H1 (cell line): ENCODE measurements around the gene IL1RL1. TPM values are rescaled to one million over a fixed set of nuclear protein-coding genes. Genes with fewer than 3 reads are reported as not detected.

ENCODE experiments used
- polyA plus RNA-seq, 7 experiments: library from polyadenylated mRNA; depleted of rRNA in 3 of 7; stranded (reverse) in 5 of 7; unstranded in 2 of 7; fragments of >200 nt in 5 of 7; fragments of 200-250 nt in 2 of 7; gene quantifications; 1 replicate in 5 of 7; 2 replicates in 1 of 7; 4 replicates in 1 of 7; pipeline versions ENCODE4 v1.2.1 to v1.2.3, GENCODE V29; 2011 to 2013; ENCODE audit warnings: missing spikeins in 2 of 7, mixed read lengths in 2 of 7
- total RNA-seq: library from RNA; stranded (reverse); fragmentation: NEBNext Ultra II Directional; extraction: Animal tissue kit (Norgen Biotek cat#: 25700); gene quantifications from 2 replicates; pipeline ENCODE4 v1.2.1, GENCODE V29; 2021
- TF ChIP-seq, protein P1 (sequence below): fragments of 300-600 bp; sonication (generic); IDR thresholded peaks from 2 replicates; pipeline ENCODE4 v1.7.1; 2012; ENCODE audit warnings: low read length, moderate library complexity, mild to moderate bottlenecking, inconsistent platforms; ENCODE audit not compliant: insufficient replicate concordance

Gene IL1RL1
- total and polyA plus RNA-seq, 2 of the 8 experiments (the other 6 are each of a cell fraction or from before 2014, with no cell fraction given), result not detected

DNA sequence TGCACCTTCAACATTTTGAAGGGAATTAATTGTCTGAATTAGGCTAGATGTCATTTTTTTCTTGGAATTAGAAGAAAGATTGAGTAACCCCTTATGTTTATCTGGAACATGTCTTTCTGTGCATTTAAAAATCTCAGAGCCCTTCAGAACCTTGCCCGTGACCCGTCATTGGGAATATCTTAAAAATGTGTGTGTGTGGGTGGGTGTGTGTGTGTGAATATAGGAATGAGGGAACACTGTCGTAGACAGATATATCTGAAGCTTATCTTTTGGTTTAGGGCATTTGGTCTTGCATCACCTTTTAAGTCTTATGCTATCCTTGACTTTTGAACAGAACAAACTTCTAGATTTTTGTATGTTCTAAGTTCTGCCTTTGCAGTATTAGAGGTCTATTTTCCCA is 13.5 kb upstream of the IL1RL1 start (continued):
- TF ChIP-seq, protein P1, sequence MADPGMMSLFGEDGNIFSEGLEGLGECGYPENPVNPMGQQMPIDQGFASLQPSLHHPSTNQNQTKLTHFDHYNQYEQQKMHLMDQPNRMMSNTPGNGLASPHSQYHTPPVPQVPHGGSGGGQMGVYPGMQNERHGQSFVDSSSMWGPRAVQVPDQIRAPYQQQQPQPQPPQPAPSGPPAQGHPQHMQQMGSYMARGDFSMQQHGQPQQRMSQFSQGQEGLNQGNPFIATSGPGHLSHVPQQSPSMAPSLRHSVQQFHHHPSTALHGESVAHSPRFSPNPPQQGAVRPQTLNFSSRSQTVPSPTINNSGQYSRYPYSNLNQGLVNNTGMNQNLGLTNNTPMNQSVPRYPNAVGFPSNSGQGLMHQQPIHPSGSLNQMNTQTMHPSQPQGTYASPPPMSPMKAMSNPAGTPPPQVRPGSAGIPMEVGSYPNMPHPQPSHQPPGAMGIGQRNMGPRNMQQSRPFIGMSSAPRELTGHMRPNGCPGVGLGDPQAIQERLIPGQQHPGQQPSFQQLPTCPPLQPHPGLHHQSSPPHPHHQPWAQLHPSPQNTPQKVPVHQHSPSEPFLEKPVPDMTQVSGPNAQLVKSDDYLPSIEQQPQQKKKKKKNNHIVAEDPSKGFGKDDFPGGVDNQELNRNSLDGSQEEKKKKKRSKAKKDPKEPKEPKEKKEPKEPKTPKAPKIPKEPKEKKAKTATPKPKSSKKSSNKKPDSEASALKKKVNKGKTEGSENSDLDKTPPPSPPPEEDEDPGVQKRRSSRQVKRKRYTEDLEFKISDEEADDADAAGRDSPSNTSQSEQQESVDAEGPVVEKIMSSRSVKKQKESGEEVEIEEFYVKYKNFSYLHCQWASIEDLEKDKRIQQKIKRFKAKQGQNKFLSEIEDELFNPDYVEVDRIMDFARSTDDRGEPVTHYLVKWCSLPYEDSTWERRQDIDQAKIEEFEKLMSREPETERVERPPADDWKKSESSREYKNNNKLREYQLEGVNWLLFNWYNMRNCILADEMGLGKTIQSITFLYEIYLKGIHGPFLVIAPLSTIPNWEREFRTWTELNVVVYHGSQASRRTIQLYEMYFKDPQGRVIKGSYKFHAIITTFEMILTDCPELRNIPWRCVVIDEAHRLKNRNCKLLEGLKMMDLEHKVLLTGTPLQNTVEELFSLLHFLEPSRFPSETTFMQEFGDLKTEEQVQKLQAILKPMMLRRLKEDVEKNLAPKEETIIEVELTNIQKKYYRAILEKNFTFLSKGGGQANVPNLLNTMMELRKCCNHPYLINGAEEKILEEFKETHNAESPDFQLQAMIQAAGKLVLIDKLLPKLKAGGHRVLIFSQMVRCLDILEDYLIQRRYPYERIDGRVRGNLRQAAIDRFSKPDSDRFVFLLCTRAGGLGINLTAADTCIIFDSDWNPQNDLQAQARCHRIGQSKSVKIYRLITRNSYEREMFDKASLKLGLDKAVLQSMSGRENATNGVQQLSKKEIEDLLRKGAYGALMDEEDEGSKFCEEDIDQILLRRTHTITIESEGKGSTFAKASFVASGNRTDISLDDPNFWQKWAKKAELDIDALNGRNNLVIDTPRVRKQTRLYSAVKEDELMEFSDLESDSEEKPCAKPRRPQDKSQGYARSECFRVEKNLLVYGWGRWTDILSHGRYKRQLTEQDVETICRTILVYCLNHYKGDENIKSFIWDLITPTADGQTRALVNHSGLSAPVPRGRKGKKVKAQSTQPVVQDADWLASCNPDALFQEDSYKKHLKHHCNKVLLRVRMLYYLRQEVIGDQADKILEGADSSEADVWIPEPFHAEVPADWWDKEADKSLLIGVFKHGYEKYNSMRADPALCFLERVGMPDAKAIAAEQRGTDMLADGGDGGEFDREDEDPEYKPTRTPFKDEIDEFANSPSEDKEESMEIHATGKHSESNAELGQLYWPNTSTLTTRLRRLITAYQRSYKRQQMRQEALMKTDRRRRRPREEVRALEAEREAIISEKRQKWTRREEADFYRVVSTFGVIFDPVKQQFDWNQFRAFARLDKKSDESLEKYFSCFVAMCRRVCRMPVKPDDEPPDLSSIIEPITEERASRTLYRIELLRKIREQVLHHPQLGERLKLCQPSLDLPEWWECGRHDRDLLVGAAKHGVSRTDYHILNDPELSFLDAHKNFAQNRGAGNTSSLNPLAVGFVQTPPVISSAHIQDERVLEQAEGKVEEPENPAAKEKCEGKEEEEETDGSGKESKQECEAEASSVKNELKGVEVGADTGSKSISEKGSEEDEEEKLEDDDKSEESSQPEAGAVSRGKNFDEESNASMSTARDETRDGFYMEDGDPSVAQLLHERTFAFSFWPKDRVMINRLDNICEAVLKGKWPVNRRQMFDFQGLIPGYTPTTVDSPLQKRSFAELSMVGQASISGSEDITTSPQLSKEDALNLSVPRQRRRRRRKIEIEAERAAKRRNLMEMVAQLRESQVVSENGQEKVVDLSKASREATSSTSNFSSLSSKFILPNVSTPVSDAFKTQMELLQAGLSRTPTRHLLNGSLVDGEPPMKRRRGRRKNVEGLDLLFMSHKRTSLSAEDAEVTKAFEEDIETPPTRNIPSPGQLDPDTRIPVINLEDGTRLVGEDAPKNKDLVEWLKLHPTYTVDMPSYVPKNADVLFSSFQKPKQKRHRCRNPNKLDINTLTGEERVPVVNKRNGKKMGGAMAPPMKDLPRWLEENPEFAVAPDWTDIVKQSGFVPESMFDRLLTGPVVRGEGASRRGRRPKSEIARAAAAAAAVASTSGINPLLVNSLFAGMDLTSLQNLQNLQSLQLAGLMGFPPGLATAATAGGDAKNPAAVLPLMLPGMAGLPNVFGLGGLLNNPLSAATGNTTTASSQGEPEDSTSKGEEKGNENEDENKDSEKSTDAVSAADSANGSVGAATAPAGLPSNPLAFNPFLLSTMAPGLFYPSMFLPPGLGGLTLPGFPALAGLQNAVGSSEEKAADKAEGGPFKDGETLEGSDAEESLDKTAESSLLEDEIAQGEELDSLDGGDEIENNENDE, result no peak
